PC-9 (cell line): ENCODE results near the gene SHTN1. TPM values are rescaled to one million over a fixed set of nuclear protein-coding genes. Genes with fewer than 3 reads are reported as not detected.

Experiments used
- BruUV-seq: library from RNA; stranded (reverse); fragments of 400-500 nt; replicated peaks from 2 replicates; lab custom pipeline; 2021; lab: Mats Ljungman, UMichigan
- CTCF ChIA-PET: fragments of 300-600 bp; sonication (Branson Sonifier 250); formaldehyde crosslinking; loops from one replicate; lab custom pipeline; 2022; ENCODE audit warnings: antibody characterized with exemption; lab: Charles Lee
- POLR2A ChIA-PET: fragments of 300-600 bp; sonication (Branson Sonifier 250); formaldehyde crosslinking; loops from one replicate; lab custom pipeline; 2022; ENCODE audit warnings: antibody characterized with exemption; ENCODE audit not compliant: unreplicated experiment; lab: Charles Lee
- DNase-seq, 2 experiments: peaks; one replicate each; pipeline versions ENCODE4 v3.0.0 to v3.0.0-alpha.2; 2015 to 2022; ENCODE audit warnings: mixed read lengths in 1 of 2
- H2AFZ ChIP-seq: fragments of 200-600 bp; sonication (generic); 2 replicates; pipeline ENCODE4 v1.8.1; 2017; ENCODE audit warnings: antibody characterized with exemption
- H3F3A ChIP-seq: fragments of 200-600 bp; sonication (generic); 2 replicates; pipeline ENCODE4 v1.8.1; 2017; ENCODE audit warnings: antibody characterized with exemption, mild to moderate bottlenecking, low read depth; ENCODE audit not compliant: insufficient read depth
- H3K27ac ChIP-seq: fragments of 200-600 bp; sonication (generic); 2 replicates; pipeline ENCODE4 v1.6.1; 2016; ENCODE audit warnings: mixed run types
- H3K27me3 ChIP-seq: fragments of 200-600 bp; sonication (generic); 2 replicates; pipeline ENCODE4 v1.6.1; 2016; ENCODE audit warnings: low read depth, mixed run types; ENCODE audit not compliant: insufficient read depth
- H3K36me3 ChIP-seq: fragments of 200-600 bp; sonication (generic); 2 replicates; pipeline ENCODE4 v1.6.1; 2016; ENCODE audit warnings: low read depth, mixed run types
- H3K4me1 ChIP-seq: fragments of 200-600 bp; sonication (generic); replicated peaks from 2 replicates; pipeline ENCODE4 v1.6.1; 2016; ENCODE audit warnings: mixed run types; ENCODE audit not compliant: insufficient read depth
- H3K4me2 ChIP-seq: fragments of 200-600 bp; sonication (generic); 2 replicates; pipeline ENCODE4 v1.6.1; 2017; ENCODE audit warnings: mixed run types
- H3K4me3 ChIP-seq: fragments of 200-600 bp; sonication (generic); 2 replicates; pipeline ENCODE4 v1.6.1; 2016; ENCODE audit warnings: mixed run types
- H3K79me2 ChIP-seq: fragments of 200-600 bp; sonication (generic); 2 replicates; pipeline ENCODE4 v1.6.1; 2017; ENCODE audit warnings: low read depth, mixed run types
- H3K9me2 ChIP-seq: fragments of 200-600 bp; sonication (generic); 2 replicates; pipeline ENCODE4 v1.8.1; 2017; ENCODE audit warnings: mild to moderate bottlenecking; ENCODE audit not compliant: insufficient read depth
- H3K9me3 ChIP-seq: fragments of 200-600 bp; sonication (generic); 2 replicates; pipeline ENCODE4 v1.8.1; 2016; ENCODE audit warnings: low read depth; ENCODE audit not compliant: insufficient read depth
- H4K20me1 ChIP-seq: fragments of 200-600 bp; sonication (generic); 2 replicates; pipeline ENCODE4 v1.8.1; 2017; ENCODE audit not compliant: insufficient read depth
- EZH2 ChIP-seq: fragments of 200-600 bp; sonication (generic); IDR thresholded peaks from 2 replicates; pipeline ENCODE4 v1.8.0; 2017; ENCODE audit warnings: antibody characterized with exemption, low read depth
- intact Hi-C: fragments of 100-400 bp; cut with micrococcal nuclease; formaldehyde crosslinking; loops from one replicate; pipeline ENCODE4 v1.10.0; 2022; ENCODE audit not compliant: unreplicated experiment
- total RNA-seq: library from RNA; stranded (reverse); gene quantifications from 2 replicates; pipeline ENCODE4 v1.2.3, GENCODE V29; 2021
- TF ChIP-seq, protein P1 (sequence below): fragments of 200-600 bp; sonication (generic); conservative IDR thresholded peaks from 2 replicates; pipeline ENCODE4 v1.6.1; 2017; ENCODE audit warnings: mixed run types, antibody characterized with exemption, mild to moderate bottlenecking, moderate library complexity

Gene SHTN1
- total RNA-seq, 1 experiment from 2014 or later = 33.6 TPM

DNA sequence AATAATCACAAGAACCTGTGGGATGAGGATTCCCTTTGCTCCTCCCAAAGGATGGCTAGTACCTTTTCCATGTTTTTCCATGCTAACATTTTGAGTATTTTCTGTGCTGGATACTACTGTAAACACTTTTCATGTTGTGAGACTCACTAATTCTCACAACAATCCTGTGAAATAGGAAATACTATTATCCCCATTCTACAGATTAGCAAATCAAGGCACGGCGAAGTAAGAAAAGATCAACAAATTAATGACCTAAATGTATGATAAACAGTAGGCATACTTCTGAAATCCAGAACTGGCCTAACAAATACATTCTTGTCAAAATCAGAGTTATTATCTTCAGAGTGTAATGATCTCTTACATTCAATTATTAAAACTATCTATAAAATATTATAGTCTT, 86.4 kb downstream of the SHTN1 start:
- H3K4me2 ChIP-seq = no peak overlapping the region
- H3K27me3 ChIP-seq = no peaks in the 10 kb centered on the region
- TF ChIP-seq, protein P1, sequence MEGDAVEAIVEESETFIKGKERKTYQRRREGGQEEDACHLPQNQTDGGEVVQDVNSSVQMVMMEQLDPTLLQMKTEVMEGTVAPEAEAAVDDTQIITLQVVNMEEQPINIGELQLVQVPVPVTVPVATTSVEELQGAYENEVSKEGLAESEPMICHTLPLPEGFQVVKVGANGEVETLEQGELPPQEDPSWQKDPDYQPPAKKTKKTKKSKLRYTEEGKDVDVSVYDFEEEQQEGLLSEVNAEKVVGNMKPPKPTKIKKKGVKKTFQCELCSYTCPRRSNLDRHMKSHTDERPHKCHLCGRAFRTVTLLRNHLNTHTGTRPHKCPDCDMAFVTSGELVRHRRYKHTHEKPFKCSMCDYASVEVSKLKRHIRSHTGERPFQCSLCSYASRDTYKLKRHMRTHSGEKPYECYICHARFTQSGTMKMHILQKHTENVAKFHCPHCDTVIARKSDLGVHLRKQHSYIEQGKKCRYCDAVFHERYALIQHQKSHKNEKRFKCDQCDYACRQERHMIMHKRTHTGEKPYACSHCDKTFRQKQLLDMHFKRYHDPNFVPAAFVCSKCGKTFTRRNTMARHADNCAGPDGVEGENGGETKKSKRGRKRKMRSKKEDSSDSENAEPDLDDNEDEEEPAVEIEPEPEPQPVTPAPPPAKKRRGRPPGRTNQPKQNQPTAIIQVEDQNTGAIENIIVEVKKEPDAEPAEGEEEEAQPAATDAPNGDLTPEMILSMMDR = no peak
- TF ChIP-seq EZH2 = no peak
- no peaks in the 10 kb centered on the region for H3K36me3 ChIP-seq
- no peaks in the 10 kb centered on the region for H4K20me1 ChIP-seq
- no peak overlapping the region for H3K27ac ChIP-seq
- no peak for DNase-seq
- intact Hi-C loops = no loop called here
- no peak overlapping the region for H2AFZ ChIP-seq
- H3K4me1 ChIP-seq = no peaks in the 10 kb centered on the region
- H3K9me3 ChIP-seq = no peaks in the 10 kb centered on the region
- no peaks in the 10 kb centered on the region for H3K79me2 ChIP-seq
- H3K4me3 ChIP-seq = no peak overlapping the region
- POLR2A ChIA-PET = no interaction called here
- BruUV-seq = no TSS peak
- CTCF ChIA-PET = no interaction called here
- H3K9me2 ChIP-seq = no peaks in the 10 kb centered on the region
- H3F3A ChIP-seq = no peaks in the 10 kb centered on the region

- ChIA-PET POLR2A (no interaction called here), CTCF (no interaction called here)
- H3K4me3 ChIP-seq = no peak overlapping the region
- DNase-seq = no peak
- H2AFZ ChIP-seq = no peak overlapping the region
- H3F3A ChIP-seq = no peaks in the 10 kb centered on the region
- H4K20me1 ChIP-seq = no peaks in the 10 kb centered on the region
- no peaks in the 10 kb centered on the region for H3K4me1 ChIP-seq
- no peaks in the 10 kb centered on the region for H3K9me2 ChIP-seq
- no peaks in the 10 kb centered on the region for H3K79me2 ChIP-seq
- no peaks in the 10 kb centered on the region for H3K9me3 ChIP-seq
- BruUV-seq = no TSS peak
- no peaks in the 10 kb centered on the region for H3K36me3 ChIP-seq
- H3K27me3 ChIP-seq = no peaks in the 10 kb centered on the region
- H3K4me2 ChIP-seq = no peak overlapping the region
- TF ChIP-seq EZH2 = no peak
- TF ChIP-seq, protein P1 = no peak
- intact Hi-C loops = no loop called here
- H3K27ac ChIP-seq = no peak overlapping the region
These were observed 87.5 kb downstream of the SHTN1 start for GRCh38 chr10:116917481-116917880.

DNA sequence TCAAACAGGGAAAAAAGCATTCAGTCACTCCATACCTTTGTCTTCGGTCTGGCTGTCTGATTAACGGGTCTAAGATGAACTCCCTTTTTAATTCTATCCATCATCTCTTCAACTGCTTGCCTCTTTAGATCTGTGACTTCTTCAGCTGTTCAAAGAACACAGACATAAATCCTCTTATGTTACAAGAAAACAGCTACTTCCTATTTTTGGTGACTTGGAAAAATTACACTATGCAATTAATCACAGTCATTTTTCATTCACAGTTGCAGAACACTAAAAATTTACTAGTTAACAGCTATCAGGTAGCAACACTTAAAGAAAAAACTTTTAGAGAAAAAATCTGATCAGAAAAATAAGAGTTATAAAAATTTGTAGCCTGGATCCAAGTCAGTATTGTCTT, 89.6 kb downstream of the SHTN1 start:
- Histone ChIP-seq H3K27ac (no peak overlapping the region), H3K79me2 (no peaks in the 10 kb centered on the region), H3K27me3 (no peaks in the 10 kb centered on the region), H3K4me1 (no peaks in the 10 kb centered on the region), H2AFZ (no peak overlapping the region), H3K9me2 (no peaks in the 10 kb centered on the region), H3K9me3 (no peaks in the 10 kb centered on the region), H4K20me1 (no peaks in the 10 kb centered on the region), H3F3A (no peaks in the 10 kb centered on the region), H3K4me2 (no peak overlapping the region), H3K36me3 (no peaks in the 10 kb centered on the region), H3K4me3 (no peak overlapping the region)
- ChIA-PET POLR2A (no interaction called here), CTCF (no interaction called here)
- no peak for TF ChIP-seq EZH2
- TF ChIP-seq, protein P1 = no peak
- no TSS peak for BruUV-seq
- intact Hi-C loops = no loop called here
- DNase-seq = no peak
